Measurements from ENCODE around the gene ATN1.

The ATN1 gene

GRCh38 chr12:6959805-6960592, 32.2 kb downstream of the ATN1 start:
- DNase-seq: no peak

- no peak for DNase-seq
Observed at GRCh38 chr12:6960593-6961277, 33.0 kb downstream of the ATN1 start.

GRCh38 chr12:6961278-6961694, 33.5 kb downstream of the ATN1 start:
- DNase-seq: peak; percentile 95

- peak; percentile 59 for DNase-seq
Observed at GRCh38 chr12:6961695-6962284, 34.0 kb downstream of the ATN1 start.

- no peak for DNase-seq
Observed at GRCh38 chr12:6962285-6963015, 34.7 kb downstream of the ATN1 start.

GRCh38 chr12:6963016-6963731, 35.4 kb downstream of the ATN1 start:
- DNase-seq: no peak

- no peak for DNase-seq
Observed at GRCh38 chr12:6963791-6964413, 36.1 kb downstream of the ATN1 start.

GRCh38 chr12:6964605-6965025, 36.9 kb downstream of the ATN1 start:
- no peak for DNase-seq

GRCh38 chr12:6965026-6965661, 37.4 kb downstream of the ATN1 start:
- DNase-seq: peak; percentile 87

GRCh38 chr12:6965714-6966113, 38.0 kb downstream of the ATN1 start:
- DNase-seq: no peak

- DNase-seq: no peak
Observed at GRCh38 chr12:6966351-6966750, 38.6 kb downstream of the ATN1 start.

- DNase-seq: no peak
Observed at GRCh38 chr12:6967651-6968100, 39.9 kb downstream of the ATN1 start.

- DNase-seq: no peak
Observed at GRCh38 chr12:6968426-6968825, 40.7 kb downstream of the ATN1 start.

- no peak for DNase-seq
Observed at GRCh38 chr12:6970096-6970527, 42.4 kb downstream of the ATN1 start.

- DNase-seq: no peak
Observed at GRCh38 chr12:6974180-6974579, 46.4 kb downstream of the ATN1 start.

- DNase-seq: no peak
Observed at GRCh38 chr12:6975297-6976032, 47.7 kb downstream of the ATN1 start.

- no peak for DNase-seq
Observed at GRCh38 chr12:6977653-6978052, 49.9 kb downstream of the ATN1 start.

- no peak for DNase-seq
Observed at GRCh38 chr12:6978188-6978587, 50.4 kb downstream of the ATN1 start.

- DNase-seq: no peak
Observed at GRCh38 chr12:6978611-6979011, 50.9 kb downstream of the ATN1 start.

GRCh38 chr12:6979021-6979420, 51.3 kb downstream of the ATN1 start:
- no peak for DNase-seq

GRCh38 chr12:6979453-6979852, 51.7 kb downstream of the ATN1 start:
- DNase-seq: no peak
